ENCODE data around the gene CUBN.

CUBN gene

GRCh38 chr10:16809074-16809718, 320.4 kb downstream of the CUBN start:
- Histone ChIP-seq H3K4me3 (ENCODE audit: low read depth, low read length) (no peak overlapping the region), H3K9ac (ENCODE audit: low read depth, low read length) (no peak overlapping the region), H3K4me1 (ENCODE audit: control insufficient read depth, insufficient read depth, low read length) (no peaks in the 10 kb centered on the region), H3K36me3 (ENCODE audit: control insufficient read depth, insufficient read depth, low read length) (no peaks in the 10 kb centered on the region), H3K9me3 (ENCODE audit: control insufficient read depth, insufficient read depth, low read length) (no peaks in the 10 kb centered on the region), H3K27me3 (ENCODE audit: control insufficient read depth, insufficient read depth, low read length) (no peaks in the 10 kb centered on the region)

DNA sequence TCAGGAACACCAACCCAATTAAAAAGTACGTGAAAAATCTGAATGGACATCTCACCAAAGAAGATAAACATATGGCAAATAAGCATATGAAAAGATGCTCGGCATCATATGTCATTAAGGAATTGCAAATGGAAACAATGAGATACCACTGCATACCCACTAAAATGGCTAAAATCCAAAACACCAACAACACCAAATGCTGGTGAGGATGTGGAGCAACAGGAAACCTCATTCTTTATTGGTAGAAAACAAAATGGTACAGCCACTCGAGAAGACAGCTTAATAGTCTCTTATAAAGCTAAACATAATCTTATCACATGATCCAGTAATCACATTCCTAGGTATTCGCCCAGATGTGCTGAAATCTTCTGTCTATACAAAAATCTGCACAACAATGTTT, 325.5 kb downstream of the CUBN start:
- no peak overlapping the region for H3K9ac ChIP-seq (ENCODE audit: low read depth, low read length)
- no peaks in the 10 kb centered on the region for H3K27me3 ChIP-seq (ENCODE audit: control insufficient read depth, insufficient read depth, low read length)
- peaks cover 3% of the 10 kb centered on the region for H3K4me1 ChIP-seq (ENCODE audit: control insufficient read depth, insufficient read depth, low read length)
- H3K36me3 ChIP-seq (ENCODE audit: control insufficient read depth, insufficient read depth, low read length), result no peaks in the 10 kb centered on the region
- no peaks in the 10 kb centered on the region for H3K9me3 ChIP-seq (ENCODE audit: control insufficient read depth, insufficient read depth, low read length)
- H3K4me3 ChIP-seq (ENCODE audit: low read depth, low read length), result no peak overlapping the region

- no peaks in the 10 kb centered on the region for H3K27me3 ChIP-seq (ENCODE audit: control insufficient read depth, insufficient read depth, low read length)
- no peak overlapping the region for H3K4me3 ChIP-seq (ENCODE audit: low read depth, low read length)
- H3K36me3 ChIP-seq (ENCODE audit: control insufficient read depth, insufficient read depth, low read length), result no peaks in the 10 kb centered on the region
- H3K9me3 ChIP-seq (ENCODE audit: control insufficient read depth, insufficient read depth, low read length), result no peaks in the 10 kb centered on the region
- peaks cover 3% of the 10 kb centered on the region for H3K4me1 ChIP-seq (ENCODE audit: control insufficient read depth, insufficient read depth, low read length)
- H3K9ac ChIP-seq (ENCODE audit: low read depth, low read length), result no peak overlapping the region
Observed at GRCh38 chr10:16803464-16803863, 326.1 kb downstream of the CUBN start.

DNA sequence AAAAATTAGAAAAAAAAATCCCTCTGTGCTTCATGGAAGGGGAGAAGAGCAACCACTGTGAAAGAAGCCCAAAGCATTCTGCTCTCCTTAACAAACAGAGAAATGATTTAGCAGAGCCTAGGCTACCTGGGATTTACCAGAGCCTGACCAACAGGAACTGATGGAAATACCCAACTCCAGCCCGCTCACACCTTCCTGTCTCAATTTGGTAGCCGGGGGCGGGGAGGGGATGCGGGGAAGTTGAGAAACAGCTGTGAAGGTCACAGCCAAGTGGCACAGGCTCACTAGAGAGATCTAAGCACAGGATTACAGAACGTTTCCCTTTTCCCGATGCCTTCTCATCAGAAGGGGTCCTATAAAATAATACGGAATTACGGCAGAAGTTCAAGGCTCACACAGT, 330.0 kb downstream of the CUBN start:
- no peaks in the 10 kb centered on the region for H3K36me3 ChIP-seq (ENCODE audit: control insufficient read depth, insufficient read depth, low read length)
- no peaks in the 10 kb centered on the region for H3K27me3 ChIP-seq (ENCODE audit: control insufficient read depth, insufficient read depth, low read length)
- peaks cover 3% of the 10 kb centered on the region for H3K4me1 ChIP-seq (ENCODE audit: control insufficient read depth, insufficient read depth, low read length)
- H3K4me3 ChIP-seq (ENCODE audit: low read depth, low read length), result no peak overlapping the region
- H3K9me3 ChIP-seq (ENCODE audit: control insufficient read depth, insufficient read depth, low read length), result no peaks in the 10 kb centered on the region
- H3K9ac ChIP-seq (ENCODE audit: low read depth, low read length), result no peak overlapping the region

- Histone ChIP-seq H3K36me3 (ENCODE audit: control insufficient read depth, insufficient read depth, low read length) (no peaks in the 10 kb centered on the region), H3K9ac (ENCODE audit: low read depth, low read length) (no peak overlapping the region), H3K9me3 (ENCODE audit: control insufficient read depth, insufficient read depth, low read length) (no peaks in the 10 kb centered on the region), H3K4me3 (ENCODE audit: low read depth, low read length) (no peak overlapping the region), H3K4me1 (ENCODE audit: control insufficient read depth, insufficient read depth, low read length) (peaks cover 3% of the 10 kb centered on the region), H3K27me3 (ENCODE audit: control insufficient read depth, insufficient read depth, low read length) (no peaks in the 10 kb centered on the region)
Observed at GRCh38 chr10:16798571-16798970, 331.0 kb downstream of the CUBN start.

DNA sequence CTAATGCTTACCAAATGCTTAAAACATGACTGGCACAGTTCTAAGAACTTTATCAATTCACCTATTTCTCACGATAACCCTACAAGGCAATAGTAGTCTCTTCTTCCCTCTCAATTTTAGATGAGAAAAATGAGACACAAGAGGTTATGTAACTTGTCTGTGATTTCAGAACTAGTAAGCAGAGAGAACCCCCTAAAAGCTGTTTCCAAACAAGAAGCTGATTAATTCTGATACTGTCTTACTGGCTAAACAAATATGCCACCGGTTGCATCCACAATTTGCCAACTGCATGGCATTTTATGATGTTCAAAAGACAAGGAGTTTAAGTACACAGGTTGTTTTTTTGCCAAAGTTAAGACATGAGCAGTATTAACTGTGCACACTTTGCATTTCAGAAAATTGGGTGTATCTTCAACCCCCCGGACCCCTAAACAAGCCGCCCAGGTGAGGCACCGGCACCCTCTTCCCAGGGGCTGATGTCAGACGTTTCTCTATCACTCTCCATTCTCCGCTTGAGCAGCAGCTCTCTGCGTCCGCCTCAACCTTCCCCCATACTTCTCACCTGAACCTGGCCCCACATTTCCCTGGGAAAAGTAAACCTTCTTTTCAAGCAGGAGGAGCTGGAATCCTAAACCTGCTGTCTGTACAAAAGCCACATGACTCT, 334.1 kb downstream of the CUBN start:
- Histone ChIP-seq H3K9me3 (ENCODE audit: control insufficient read depth, insufficient read depth, low read length) (no peaks in the 10 kb centered on the region), H3K4me1 (ENCODE audit: control insufficient read depth, insufficient read depth, low read length) (peaks cover 3% of the 10 kb centered on the region), H3K36me3 (ENCODE audit: control insufficient read depth, insufficient read depth, low read length) (no peaks in the 10 kb centered on the region), H3K27me3 (ENCODE audit: control insufficient read depth, insufficient read depth, low read length) (no peaks in the 10 kb centered on the region), H3K9ac (ENCODE audit: low read depth, low read length) (no peak overlapping the region), H3K4me3 (ENCODE audit: low read depth, low read length) (no peak overlapping the region)

GRCh38 chr10:16794005-16794404, 335.6 kb downstream of the CUBN start:
- H3K27me3 ChIP-seq (ENCODE audit: control insufficient read depth, insufficient read depth, low read length), result no peaks in the 10 kb centered on the region
- no peaks in the 10 kb centered on the region for H3K36me3 ChIP-seq (ENCODE audit: control insufficient read depth, insufficient read depth, low read length)
- H3K4me3 ChIP-seq (ENCODE audit: low read depth, low read length), result no peak overlapping the region
- no peak overlapping the region for H3K9ac ChIP-seq (ENCODE audit: low read depth, low read length)
- no peaks in the 10 kb centered on the region for H3K4me1 ChIP-seq (ENCODE audit: control insufficient read depth, insufficient read depth, low read length)
- no peaks in the 10 kb centered on the region for H3K9me3 ChIP-seq (ENCODE audit: control insufficient read depth, insufficient read depth, low read length)

- H3K9me3 ChIP-seq (ENCODE audit: control insufficient read depth, insufficient read depth, low read length), result no peaks in the 10 kb centered on the region
- no peaks in the 10 kb centered on the region for H3K36me3 ChIP-seq (ENCODE audit: control insufficient read depth, insufficient read depth, low read length)
- H3K4me3 ChIP-seq (ENCODE audit: low read depth, low read length), result no peak overlapping the region
- H3K4me1 ChIP-seq (ENCODE audit: control insufficient read depth, insufficient read depth, low read length), result no peaks in the 10 kb centered on the region
- no peaks in the 10 kb centered on the region for H3K27me3 ChIP-seq (ENCODE audit: control insufficient read depth, insufficient read depth, low read length)
- H3K9ac ChIP-seq (ENCODE audit: low read depth, low read length), result no peak overlapping the region
Observed at GRCh38 chr10:16792675-16793074, 336.9 kb downstream of the CUBN start.

DNA sequence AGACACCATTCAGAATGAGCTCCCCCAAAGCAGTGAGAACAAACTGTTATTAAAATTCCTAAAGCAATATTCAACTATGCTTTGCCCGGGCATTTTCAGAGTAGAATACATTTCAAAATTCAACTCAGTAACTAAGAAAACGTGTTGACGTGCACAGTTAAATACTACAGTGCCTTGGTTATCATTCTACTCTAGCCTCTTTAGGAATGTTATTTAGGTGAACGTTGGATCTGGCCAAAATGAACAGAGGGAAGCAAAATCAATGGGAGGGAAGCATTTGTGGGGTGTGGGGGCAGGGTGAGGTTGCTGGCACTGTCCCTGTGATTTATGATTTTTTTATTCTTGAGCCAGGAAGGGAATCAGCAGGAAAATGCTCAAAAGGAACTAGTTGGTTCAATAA, 339.8 kb downstream of the CUBN start:
- H3K27me3 ChIP-seq (ENCODE audit: control insufficient read depth, insufficient read depth, low read length), result no peaks in the 10 kb centered on the region
- no peak overlapping the region for H3K4me3 ChIP-seq (ENCODE audit: low read depth, low read length)
- no peaks in the 10 kb centered on the region for H3K9me3 ChIP-seq (ENCODE audit: control insufficient read depth, insufficient read depth, low read length)
- H3K4me1 ChIP-seq (ENCODE audit: control insufficient read depth, insufficient read depth, low read length), result no peaks in the 10 kb centered on the region
- no peak overlapping the region for H3K9ac ChIP-seq (ENCODE audit: low read depth, low read length)
- H3K36me3 ChIP-seq (ENCODE audit: control insufficient read depth, insufficient read depth, low read length), result no peaks in the 10 kb centered on the region

GRCh38 chr10:16789261-16789660, 340.4 kb downstream of the CUBN start:
- Histone ChIP-seq H3K27me3 (ENCODE audit: control insufficient read depth, insufficient read depth, low read length) (no peaks in the 10 kb centered on the region), H3K9me3 (ENCODE audit: control insufficient read depth, insufficient read depth, low read length) (no peaks in the 10 kb centered on the region), H3K9ac (ENCODE audit: low read depth, low read length) (no peak overlapping the region), H3K4me1 (ENCODE audit: control insufficient read depth, insufficient read depth, low read length) (no peaks in the 10 kb centered on the region), H3K4me3 (ENCODE audit: low read depth, low read length) (no peak overlapping the region), H3K36me3 (ENCODE audit: control insufficient read depth, insufficient read depth, low read length) (no peaks in the 10 kb centered on the region)

DNA sequence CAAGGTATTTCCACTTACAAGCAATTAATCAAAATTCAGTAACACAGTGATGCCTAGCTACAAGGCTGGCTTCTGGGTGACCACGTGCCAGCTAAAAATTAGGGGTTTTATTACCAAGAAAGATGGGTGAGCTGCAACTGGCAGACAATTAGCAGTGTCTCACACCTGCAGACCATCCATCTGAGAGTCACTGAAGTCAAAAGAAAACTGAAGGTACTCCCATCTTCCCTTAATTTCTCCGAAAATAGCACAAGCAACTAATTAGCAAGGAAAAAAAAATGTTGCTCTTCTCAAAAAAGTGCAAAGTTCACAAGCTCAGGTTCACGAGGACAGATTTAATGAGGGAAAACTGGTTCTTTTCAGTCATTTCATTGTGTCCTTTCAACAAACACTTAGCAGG, 340.8 kb downstream of the CUBN start:
- Histone ChIP-seq H3K9me3 (ENCODE audit: control insufficient read depth, insufficient read depth, low read length) (no peaks in the 10 kb centered on the region), H3K4me1 (ENCODE audit: control insufficient read depth, insufficient read depth, low read length) (no peaks in the 10 kb centered on the region), H3K36me3 (ENCODE audit: control insufficient read depth, insufficient read depth, low read length) (no peaks in the 10 kb centered on the region), H3K4me3 (ENCODE audit: low read depth, low read length) (no peak overlapping the region), H3K9ac (ENCODE audit: low read depth, low read length) (no peak overlapping the region), H3K27me3 (ENCODE audit: control insufficient read depth, insufficient read depth, low read length) (no peaks in the 10 kb centered on the region)

DNA sequence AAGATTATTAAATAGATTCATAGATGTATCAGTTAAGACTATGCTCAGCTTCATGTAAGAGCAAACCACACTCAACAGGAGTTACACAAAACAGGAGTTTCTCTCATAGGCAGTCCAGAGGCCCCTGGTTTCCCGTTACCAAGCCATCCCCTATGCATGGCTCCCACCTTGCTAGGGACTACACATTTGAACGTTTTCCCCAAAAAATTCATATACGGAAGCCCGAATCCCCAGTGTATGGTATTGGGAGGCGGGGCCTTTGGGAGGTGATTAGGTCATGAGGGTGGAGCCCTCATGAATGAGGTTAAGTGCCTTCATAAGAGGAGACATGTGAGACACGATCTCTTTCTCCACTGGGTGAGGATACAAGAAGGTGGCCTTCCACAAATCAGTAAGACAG, 341.5 kb downstream of the CUBN start:
- H3K27me3 ChIP-seq (ENCODE audit: control insufficient read depth, insufficient read depth, low read length), result no peaks in the 10 kb centered on the region
- H3K4me1 ChIP-seq (ENCODE audit: control insufficient read depth, insufficient read depth, low read length), result no peaks in the 10 kb centered on the region

More for the DNA sequence above, 341.5 kb downstream of the CUBN start:
- Histone ChIP-seq H3K36me3 (ENCODE audit: control insufficient read depth, insufficient read depth, low read length) (no peaks in the 10 kb centered on the region), H3K9me3 (ENCODE audit: control insufficient read depth, insufficient read depth, low read length) (no peaks in the 10 kb centered on the region), H3K4me3 (ENCODE audit: low read depth, low read length) (no peak overlapping the region), H3K9ac (ENCODE audit: low read depth, low read length) (no peak overlapping the region)
